ENCODE data around the gene D2HGDH.

D2HGDH gene

DNA sequence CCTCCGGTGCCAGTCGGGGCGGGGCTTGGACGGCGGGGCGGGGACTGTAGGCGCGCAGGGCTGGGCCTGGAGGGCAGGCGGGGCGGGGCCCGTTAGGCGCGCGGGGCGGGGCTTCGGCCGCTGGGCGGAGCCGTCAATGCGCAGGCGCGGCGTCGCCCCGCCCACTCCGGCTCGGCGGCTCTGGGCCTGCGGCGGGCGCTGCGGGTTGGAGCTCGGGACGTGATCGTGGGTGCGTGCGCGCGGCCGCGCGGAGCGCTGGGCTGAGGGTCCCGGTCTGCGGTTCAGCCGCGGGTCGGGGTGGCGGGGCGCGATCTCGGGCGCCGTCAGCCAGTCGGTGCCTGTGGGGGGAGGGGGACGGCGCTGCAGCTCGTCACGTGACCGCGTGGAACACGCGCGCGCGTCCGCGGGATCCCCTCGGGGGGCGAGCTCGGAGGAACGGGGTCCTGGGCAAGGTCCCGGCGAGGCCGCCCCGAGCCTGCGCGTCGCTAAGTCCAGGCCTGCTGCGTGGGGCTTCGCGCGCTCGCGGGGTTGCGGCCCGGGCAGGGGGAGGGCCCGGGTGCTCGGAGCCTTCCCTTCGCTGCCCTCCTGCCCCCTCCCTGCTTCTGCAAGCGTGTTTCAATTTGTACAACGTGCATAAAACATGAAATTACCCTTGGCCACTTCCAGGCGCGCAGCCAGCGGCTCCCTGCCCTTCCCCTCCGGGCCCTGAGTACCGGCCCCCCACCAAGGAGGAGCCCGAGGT, at the start of gene D2HGDH:
D2HGDH (plus strand) TSS at position 164 of the 742 bp plus-strand sequence. CDS start 595 bp downstream, outside the sequence.
- peak; percentile 94 to 96 for DNase-seq (ENCODE audit: low read depth in 2 of 2)

- no peak for DNase-seq (ENCODE audit: low read depth in 2 of 2)
Measured at GRCh38 chr2:241686324-241686649, 48.1 kb upstream of the D2HGDH start.

DNA sequence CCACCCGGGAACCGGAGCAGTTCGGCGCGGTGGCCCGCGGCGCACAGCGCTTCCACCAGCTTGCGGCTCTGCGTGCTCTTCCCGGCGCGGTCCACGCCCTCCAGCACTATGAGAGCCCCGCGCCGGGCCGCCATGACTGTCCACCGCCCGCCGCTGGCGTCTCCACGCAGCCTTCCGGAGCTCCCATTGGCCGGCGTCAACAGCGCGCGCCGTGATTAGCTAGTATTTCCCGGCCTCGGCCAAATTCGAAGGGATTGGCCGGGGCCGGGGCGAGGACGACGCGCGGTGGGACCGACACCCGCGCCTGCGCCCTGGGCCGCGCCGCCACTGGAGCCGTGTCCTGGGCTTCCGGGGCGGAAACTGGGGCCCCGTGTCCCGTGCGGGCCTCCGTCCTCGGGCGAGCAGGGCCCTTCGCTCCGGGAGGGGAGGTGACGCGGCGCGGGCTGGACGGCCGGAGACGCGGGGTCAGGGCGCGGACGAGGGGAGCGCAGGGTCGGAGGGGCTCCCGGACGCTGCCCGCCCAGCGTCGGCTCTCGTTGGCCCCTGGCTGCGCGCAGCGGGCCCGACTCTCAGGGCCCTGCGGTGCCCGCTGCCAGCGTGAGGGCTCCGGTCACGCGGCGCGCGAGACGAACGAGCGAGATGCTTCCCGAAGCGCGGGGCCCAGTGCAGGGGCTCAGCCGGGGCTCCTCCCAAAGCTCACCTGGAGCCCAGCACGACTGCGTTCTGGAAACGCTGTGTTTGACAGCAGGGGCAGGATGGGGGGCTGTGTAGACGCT, 47.6 kb upstream of the D2HGDH start, which contains the start of gene DTYMK:
DTYMK (minus strand) TSS at position 166 of the 776 bp plus-strand sequence; CDS start at position 134, 32 bp downstream.
- peak; percentile 93 for DNase-seq (ENCODE audit: low read depth in 2 of 2)

GRCh38 chr2:241689306-241689705, 45.1 kb upstream of the D2HGDH start:
- peak in 1 of 2 donors; percentile 19 for DNase-seq (ENCODE audit: low read depth in 2 of 2)

DNA sequence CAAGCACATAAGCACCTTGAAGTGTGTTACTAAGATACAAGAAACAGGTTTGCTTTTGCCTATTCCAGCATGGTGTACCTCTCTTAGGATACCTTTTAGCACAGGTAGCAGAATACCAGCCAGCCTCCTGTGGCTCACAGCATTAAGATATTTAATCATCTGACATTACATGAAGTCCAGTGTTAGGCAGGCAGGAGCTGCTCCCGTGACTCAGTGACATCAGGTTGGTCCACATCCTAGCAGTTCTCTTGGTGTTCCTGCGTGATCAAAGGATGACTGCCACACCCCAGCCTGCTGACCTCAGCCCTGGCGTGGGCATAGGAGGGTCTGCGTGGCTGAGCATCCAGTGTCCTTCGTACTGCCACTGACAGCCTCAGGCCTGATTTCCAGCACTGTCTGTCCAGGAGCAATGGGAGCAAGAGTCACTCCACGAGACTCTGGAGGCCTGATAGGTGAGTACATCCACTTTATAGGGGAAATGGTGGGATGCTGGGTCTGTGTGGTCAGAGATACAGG, 44.2 kb upstream of the D2HGDH start:
- DNase-seq (ENCODE audit: low read depth in 2 of 2) = no peak

- DNase-seq (ENCODE audit: low read depth in 2 of 2) = no peak
Measured at GRCh38 chr2:241692448-241692847, 42.0 kb upstream of the D2HGDH start.

GRCh38 chr2:241695651-241696050, 38.8 kb upstream of the D2HGDH start:
- no peak for DNase-seq (ENCODE audit: low read depth in 2 of 2)

GRCh38 chr2:241701149-241701398, 33.4 kb upstream of the D2HGDH start:
- no peak for DNase-seq (ENCODE audit: low read depth in 2 of 2)

DNA sequence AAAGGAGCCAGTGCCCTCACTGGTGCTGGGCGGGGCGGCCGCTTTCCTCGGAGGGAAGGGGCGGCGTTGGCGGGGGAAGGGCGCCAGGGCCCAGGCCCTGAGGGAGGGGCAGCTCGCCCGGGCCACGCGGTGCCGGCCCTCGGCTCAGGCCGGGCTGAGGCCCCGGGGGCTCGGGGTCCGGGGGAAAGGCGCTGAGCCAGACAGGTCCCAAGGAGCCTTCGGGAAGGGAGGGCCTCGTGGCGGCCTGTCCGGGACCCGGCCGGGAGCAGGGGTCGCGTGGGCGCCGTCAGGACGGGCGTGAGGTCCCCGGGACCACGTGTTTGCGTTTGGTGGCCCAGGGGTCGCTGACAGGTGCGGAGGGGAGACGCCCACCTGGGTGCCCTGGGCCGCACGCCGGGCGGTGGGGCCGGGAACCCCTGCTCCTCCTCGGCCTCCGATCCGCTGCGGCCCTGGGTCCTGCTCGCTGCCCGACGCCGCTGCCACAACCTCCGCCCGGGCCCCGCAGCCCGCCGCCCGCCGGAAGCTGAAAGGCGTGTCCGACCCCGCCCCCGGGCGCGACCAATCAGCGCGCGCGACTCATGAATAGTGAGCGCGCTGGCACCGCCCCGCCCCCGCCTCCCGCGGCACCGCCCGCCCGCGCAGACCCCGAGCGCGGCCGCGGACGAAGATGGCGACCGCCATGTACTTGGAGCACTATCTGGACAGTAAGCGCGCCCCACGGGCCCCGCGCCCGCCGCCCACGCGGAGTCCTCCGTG, 32.9 kb upstream of the D2HGDH start, which contains the start of gene ING5:
ING5 (plus strand) TSS at position 641 of the 756 bp plus-strand sequence; CDS start at position 668, 27 bp downstream.
- DNase-seq (ENCODE audit: low read depth in 2 of 2) = peak; percentile 96

DNA sequence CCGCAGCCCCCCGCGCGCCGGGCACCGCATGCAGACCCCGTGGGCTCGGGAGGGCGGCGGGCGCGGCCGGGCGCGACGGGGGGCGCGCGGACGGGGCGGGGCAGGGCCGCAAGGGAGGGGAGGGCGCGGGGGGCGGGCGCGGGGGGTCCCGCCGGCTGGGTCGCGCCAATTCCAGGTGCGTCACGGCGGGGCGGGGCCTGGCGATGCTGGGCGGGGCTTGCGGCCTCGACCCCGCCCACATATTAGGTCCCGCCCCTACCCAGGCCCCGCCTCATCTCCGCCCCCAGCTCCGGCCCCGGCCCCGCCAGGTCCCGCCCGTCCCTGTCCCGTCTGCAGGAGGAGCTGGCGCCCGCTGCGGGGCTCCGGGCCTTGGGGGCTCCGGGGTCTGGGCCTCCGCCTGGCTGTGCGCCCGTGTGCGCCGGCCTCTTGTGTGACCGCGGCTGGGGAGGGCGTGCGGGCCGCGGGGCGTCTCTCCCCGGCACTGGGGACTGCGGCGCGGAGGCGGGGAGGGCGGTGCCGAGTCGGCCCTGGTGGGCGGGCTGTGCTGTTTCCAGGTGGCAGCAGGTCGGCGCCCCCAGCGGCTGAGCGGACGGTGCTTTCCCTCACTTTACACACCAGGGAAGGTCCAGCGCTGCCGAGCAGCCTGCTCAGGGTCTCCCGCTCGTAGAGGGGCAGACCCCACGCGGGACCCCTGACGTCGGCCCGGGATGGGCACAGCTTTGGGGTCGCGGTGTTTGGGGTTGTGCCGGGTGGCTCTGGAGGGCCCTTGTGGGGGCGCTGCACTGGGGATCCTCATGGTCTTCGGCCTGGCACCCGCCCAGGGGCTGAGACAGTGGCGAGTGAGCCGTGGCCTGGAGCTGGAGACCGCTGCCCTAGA, 32.0 kb upstream of the D2HGDH start:
- DNase-seq (ENCODE audit: low read depth in 2 of 2) = peak; percentile 82 to 84

DNA sequence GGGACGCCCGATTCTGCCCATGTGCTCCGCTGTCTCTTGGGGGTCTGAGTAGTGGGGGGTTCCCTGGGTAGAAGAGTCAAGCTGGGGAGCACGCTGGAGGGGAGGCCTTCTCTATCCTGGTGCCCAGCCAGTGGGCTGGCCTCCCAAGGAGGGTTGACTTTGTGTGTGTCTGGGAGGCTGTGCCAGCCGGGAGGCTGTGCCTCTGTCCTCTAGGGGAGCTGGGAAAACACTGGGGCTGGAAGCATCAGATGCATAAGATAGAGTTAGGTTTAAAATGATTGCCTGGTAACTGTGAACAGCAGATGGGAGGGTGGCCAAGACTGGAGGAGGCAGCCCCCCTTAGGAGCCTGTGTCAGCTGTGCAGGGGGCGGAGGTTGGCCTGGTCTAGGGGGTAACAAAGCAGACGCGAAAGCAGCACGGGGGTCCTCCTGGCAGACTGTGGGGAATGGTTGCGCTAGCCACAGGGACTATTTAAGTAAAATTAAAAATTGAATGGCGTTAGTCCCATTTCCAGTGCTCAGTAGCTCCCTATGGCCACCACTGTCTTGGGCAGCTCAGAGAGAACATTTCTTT, 31.3 kb upstream of the D2HGDH start:
- DNase-seq (ENCODE audit: low read depth in 2 of 2) = no peak

GRCh38 chr2:241706537-241706936, 27.9 kb upstream of the D2HGDH start:
- no peak for DNase-seq (ENCODE audit: low read depth in 2 of 2)

DNA sequence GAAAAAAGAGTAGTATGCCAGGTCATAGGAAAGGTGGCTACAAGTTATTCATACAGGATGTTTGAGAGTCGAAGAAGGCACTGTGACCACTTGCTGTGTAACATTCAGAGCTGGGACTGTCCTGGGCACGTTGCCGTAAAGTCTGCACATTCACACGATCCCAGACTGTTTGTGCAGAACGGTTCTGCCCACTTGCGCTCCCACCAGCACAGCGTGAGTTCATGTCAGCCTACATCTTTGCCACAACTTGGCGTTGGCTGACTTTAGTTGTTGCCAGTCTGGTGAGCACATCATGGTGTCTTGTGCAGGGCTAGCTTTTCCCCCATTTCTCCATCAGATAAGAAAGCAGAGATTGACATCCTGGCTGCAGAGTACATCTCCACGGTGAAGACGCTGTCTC, 25.6 kb upstream of the D2HGDH start:
- no peak for DNase-seq (ENCODE audit: low read depth in 2 of 2)

GRCh38 chr2:241719093-241719492, 15.3 kb upstream of the D2HGDH start:
- DNase-seq (ENCODE audit: low read depth in 2 of 2) = no peak

GRCh38 chr2:241720099-241720498, 14.3 kb upstream of the D2HGDH start:
- no peak for DNase-seq (ENCODE audit: low read depth in 2 of 2)

GRCh38 chr2:241720560-241720959, 13.9 kb upstream of the D2HGDH start:
- DNase-seq (ENCODE audit: low read depth in 2 of 2) = no peak

DNA sequence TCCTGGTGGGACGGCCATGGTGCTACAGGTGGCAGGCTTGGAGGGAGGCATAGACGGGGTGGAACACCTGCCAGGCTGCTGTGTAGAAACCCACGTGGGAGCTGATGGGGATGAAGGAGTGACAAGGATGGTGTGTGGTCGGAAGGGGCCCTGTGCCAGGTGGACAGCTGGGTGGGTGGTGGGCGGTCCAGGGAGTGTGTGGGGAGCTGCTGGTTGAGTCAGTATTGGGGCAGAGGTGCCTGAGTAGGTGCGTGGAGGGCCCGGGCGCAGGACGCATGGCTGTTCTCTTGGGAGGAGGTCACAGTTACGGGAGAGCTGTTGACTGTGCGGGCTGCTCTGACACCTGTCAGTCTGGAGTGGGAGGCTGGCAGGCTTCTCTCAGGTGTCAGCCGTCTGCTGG, 12.6 kb upstream of the D2HGDH start:
- no peak for DNase-seq (ENCODE audit: low read depth in 2 of 2)

- no peak for DNase-seq (ENCODE audit: low read depth in 2 of 2)
Measured at GRCh38 chr2:241722896-241723454, 11.5 kb upstream of the D2HGDH start.

- DNase-seq (ENCODE audit: low read depth in 2 of 2) = no peak
Measured at GRCh38 chr2:241724259-241724974, 10.0 kb upstream of the D2HGDH start.

Data from activated CD4-positive, alpha-beta T cell treated with anti-CD3 and anti-CD28 coated beads for 24 hours (primary cell).